ENCODE measurements around the gene CELF4.

Gene CELF4

GRCh38 chr18:37496568-37496967 is 69.0 kb downstream of the CELF4 start:
- Histone ChIP-seq H3K36me3 (ENCODE audit: insufficient read depth, low read length) (no peaks in the 10 kb centered on the region), H3K4me3 (ENCODE audit: low read depth, low read length) (no peak overlapping the region), H3K27me3 (ENCODE audit: insufficient read depth, low read length) (peaks cover 25% of the 10 kb centered on the region), H2AFZ (ENCODE audit: low read length, unreplicated experiment) (no peak overlapping the region), H3K27ac (ENCODE audit: low read depth, low read length) (no peak overlapping the region), H3K4me1 (ENCODE audit: control insufficient read depth, insufficient read depth, low read length, unreplicated experiment) (no peaks in the 10 kb centered on the region), H3K79me2 (ENCODE audit: control insufficient read depth, insufficient read depth, low read length, unreplicated experiment) (no peaks in the 10 kb centered on the region)

GRCh38 chr18:37495354-37495753 is 70.2 kb downstream of the CELF4 start:
- no peak overlapping the region for H3K27ac ChIP-seq (ENCODE audit: low read depth, low read length)
- H3K79me2 ChIP-seq (ENCODE audit: control insufficient read depth, insufficient read depth, low read length, unreplicated experiment) = no peaks in the 10 kb centered on the region
- no peaks in the 10 kb centered on the region for H3K36me3 ChIP-seq (ENCODE audit: insufficient read depth, low read length)
- H3K4me3 ChIP-seq (ENCODE audit: low read depth, low read length) = no peak overlapping the region
- no peak overlapping the region for H2AFZ ChIP-seq (ENCODE audit: low read length, unreplicated experiment)
- no peaks in the 10 kb centered on the region for H3K4me1 ChIP-seq (ENCODE audit: control insufficient read depth, insufficient read depth, low read length, unreplicated experiment)
- peaks cover 21% of the 10 kb centered on the region for H3K27me3 ChIP-seq (ENCODE audit: insufficient read depth, low read length)

GRCh38 chr18:37494406-37494805 is 71.2 kb downstream of the CELF4 start:
- H3K27me3 ChIP-seq (ENCODE audit: insufficient read depth, low read length) = peaks cover 22% of the 10 kb centered on the region
- H3K27ac ChIP-seq (ENCODE audit: low read depth, low read length) = no peak overlapping the region
- no peak overlapping the region for H3K4me3 ChIP-seq (ENCODE audit: low read depth, low read length)
- no peaks in the 10 kb centered on the region for H3K4me1 ChIP-seq (ENCODE audit: control insufficient read depth, insufficient read depth, low read length, unreplicated experiment)
- no peaks in the 10 kb centered on the region for H3K36me3 ChIP-seq (ENCODE audit: insufficient read depth, low read length)
- H2AFZ ChIP-seq (ENCODE audit: low read length, unreplicated experiment) = no peak overlapping the region
- H3K79me2 ChIP-seq (ENCODE audit: control insufficient read depth, insufficient read depth, low read length, unreplicated experiment) = no peaks in the 10 kb centered on the region

DNA sequence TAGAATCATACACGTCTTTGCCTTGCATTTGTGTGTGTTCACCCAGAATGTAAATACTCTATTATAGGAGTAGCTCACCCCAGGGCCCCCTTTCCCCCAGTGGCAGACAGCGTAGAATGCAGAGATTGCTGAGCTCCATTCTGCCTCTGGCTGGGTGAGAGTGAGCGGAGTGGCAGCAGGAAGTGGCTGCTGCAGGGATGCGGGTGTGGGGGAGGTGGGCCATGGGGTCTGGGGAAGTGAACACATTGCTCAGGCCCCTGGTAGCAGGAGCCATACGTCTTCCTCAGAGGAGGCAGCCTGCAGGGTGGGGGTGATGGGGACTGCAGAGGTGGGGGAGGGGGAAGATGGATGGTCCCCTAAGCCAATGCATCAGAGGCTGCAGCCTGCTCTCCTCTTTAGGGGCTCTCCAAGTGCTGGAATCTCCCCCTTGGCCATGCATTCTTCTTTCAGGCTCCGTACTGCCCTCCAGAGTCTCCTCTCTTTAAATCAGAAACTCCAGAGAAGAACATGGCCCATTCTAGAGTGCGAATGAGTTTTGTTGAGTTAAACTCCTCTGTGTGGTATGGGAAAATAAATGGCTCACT is 72.2 kb downstream of the CELF4 start:
- Histone ChIP-seq H3K4me3 (ENCODE audit: low read depth, low read length) (no peak overlapping the region), H3K36me3 (ENCODE audit: insufficient read depth, low read length) (no peaks in the 10 kb centered on the region), H3K4me1 (ENCODE audit: control insufficient read depth, insufficient read depth, low read length, unreplicated experiment) (no peaks in the 10 kb centered on the region), H2AFZ (ENCODE audit: low read length, unreplicated experiment) (no peak overlapping the region), H3K79me2 (ENCODE audit: control insufficient read depth, insufficient read depth, low read length, unreplicated experiment) (no peaks in the 10 kb centered on the region), H3K27ac (ENCODE audit: low read depth, low read length) (no peak overlapping the region), H3K27me3 (ENCODE audit: insufficient read depth, low read length) (peaks cover 27% of the 10 kb centered on the region)

GRCh38 chr18:37492952-37493351 is 72.6 kb downstream of the CELF4 start:
- H3K4me1 ChIP-seq (ENCODE audit: control insufficient read depth, insufficient read depth, low read length, unreplicated experiment) = no peaks in the 10 kb centered on the region
- no peak overlapping the region for H3K27ac ChIP-seq (ENCODE audit: low read depth, low read length)
- no peaks in the 10 kb centered on the region for H3K79me2 ChIP-seq (ENCODE audit: control insufficient read depth, insufficient read depth, low read length, unreplicated experiment)
- H3K27me3 ChIP-seq (ENCODE audit: insufficient read depth, low read length) = peaks cover 32% of the 10 kb centered on the region
- H3K4me3 ChIP-seq (ENCODE audit: low read depth, low read length) = no peak overlapping the region
- H2AFZ ChIP-seq (ENCODE audit: low read length, unreplicated experiment) = no peak overlapping the region
- no peaks in the 10 kb centered on the region for H3K36me3 ChIP-seq (ENCODE audit: insufficient read depth, low read length)

- Histone ChIP-seq H3K4me3 (ENCODE audit: low read depth, low read length) (no peak overlapping the region), H3K27ac (ENCODE audit: low read depth, low read length) (no peak overlapping the region), H3K79me2 (ENCODE audit: control insufficient read depth, insufficient read depth, low read length, unreplicated experiment) (no peaks in the 10 kb centered on the region), H3K36me3 (ENCODE audit: insufficient read depth, low read length) (no peaks in the 10 kb centered on the region), H2AFZ (ENCODE audit: low read length, unreplicated experiment) (no peak overlapping the region), H3K27me3 (ENCODE audit: insufficient read depth, low read length) (peaks cover 46% of the 10 kb centered on the region), H3K4me1 (ENCODE audit: control insufficient read depth, insufficient read depth, low read length, unreplicated experiment) (no peaks in the 10 kb centered on the region)
Observed at GRCh38 chr18:37491526-37491925, 74.1 kb downstream of the CELF4 start.

DNA sequence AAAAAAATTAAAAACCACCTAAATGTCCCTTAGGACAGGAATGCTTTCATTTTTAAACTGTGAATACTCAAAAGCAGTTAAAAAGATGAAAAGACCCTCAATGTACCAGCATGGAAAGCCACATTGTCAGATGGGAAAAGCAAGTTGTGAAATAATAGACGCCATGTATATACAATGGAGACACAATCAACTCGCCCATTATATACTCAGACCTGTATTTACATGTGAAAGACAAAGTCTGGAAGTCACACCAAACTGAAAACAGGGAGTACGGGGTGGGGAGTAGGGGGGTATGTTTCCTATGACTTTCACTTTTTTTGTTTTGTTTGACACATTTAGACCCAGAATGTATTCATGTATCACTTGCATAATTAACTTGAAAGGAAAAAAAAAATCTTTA is 75.6 kb downstream of the CELF4 start:
- H3K36me3 ChIP-seq (ENCODE audit: insufficient read depth, low read length) = no peaks in the 10 kb centered on the region
- H3K27ac ChIP-seq (ENCODE audit: low read depth, low read length) = no peak overlapping the region
- no peak overlapping the region for H2AFZ ChIP-seq (ENCODE audit: low read length, unreplicated experiment)
- peaks cover 60% of the 10 kb centered on the region for H3K27me3 ChIP-seq (ENCODE audit: insufficient read depth, low read length)
- H3K79me2 ChIP-seq (ENCODE audit: control insufficient read depth, insufficient read depth, low read length, unreplicated experiment) = no peaks in the 10 kb centered on the region
- H3K4me3 ChIP-seq (ENCODE audit: low read depth, low read length) = no peak overlapping the region
- H3K4me1 ChIP-seq (ENCODE audit: control insufficient read depth, insufficient read depth, low read length, unreplicated experiment) = no peaks in the 10 kb centered on the region

DNA sequence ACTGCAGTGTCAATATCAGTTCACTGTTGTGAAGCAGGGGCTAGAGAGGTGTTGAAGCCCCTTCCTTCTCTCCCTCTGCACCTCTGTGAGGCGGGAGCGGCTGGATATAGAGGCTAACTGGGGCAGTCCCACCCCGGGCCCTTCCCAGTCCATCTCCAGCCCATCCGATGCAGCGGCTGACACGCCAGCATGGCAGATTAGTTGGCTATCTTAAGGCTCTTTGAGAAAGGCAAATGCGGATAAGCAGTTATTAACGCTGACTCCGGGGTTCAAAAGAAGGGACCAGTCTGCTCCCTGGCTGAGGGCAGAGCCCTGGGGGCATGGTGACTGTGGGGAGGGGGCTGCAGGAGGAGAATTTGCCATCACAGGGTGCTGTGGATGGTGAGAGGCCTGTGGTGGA is 76.6 kb downstream of the CELF4 start:
- Histone ChIP-seq H2AFZ (ENCODE audit: low read length, unreplicated experiment) (no peak overlapping the region), H3K27me3 (ENCODE audit: insufficient read depth, low read length) (peaks cover 69% of the 10 kb centered on the region), H3K4me3 (ENCODE audit: low read depth, low read length) (no peak overlapping the region), H3K79me2 (ENCODE audit: control insufficient read depth, insufficient read depth, low read length, unreplicated experiment) (no peaks in the 10 kb centered on the region), H3K27ac (ENCODE audit: low read depth, low read length) (no peak overlapping the region), H3K4me1 (ENCODE audit: control insufficient read depth, insufficient read depth, low read length, unreplicated experiment) (no peaks in the 10 kb centered on the region), H3K36me3 (ENCODE audit: insufficient read depth, low read length) (no peaks in the 10 kb centered on the region)

DNA sequence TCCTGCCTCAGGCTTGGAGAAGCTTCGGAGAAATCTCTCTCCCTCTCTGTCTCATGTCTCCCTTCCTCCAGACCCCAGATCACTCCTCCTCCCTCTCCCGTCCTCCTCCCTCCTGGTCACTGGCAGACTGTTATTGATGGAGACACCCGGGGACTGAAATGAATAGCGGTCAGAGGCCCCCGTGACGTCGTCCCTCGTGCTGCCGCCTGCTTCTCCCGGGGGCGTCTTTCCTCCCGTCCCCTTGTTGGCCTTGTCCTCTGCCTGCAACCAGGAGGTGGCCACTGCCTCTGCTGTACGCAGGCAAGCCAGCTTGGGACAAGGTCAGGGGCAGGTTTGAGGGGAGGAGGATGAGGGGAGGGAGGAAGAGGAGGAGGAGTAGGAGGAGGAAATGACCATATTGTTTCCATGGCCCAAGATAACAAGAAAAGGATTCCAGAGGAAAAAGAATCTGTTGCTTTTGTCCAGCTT is 78.2 kb downstream of the CELF4 start:
- no peaks in the 10 kb centered on the region for H3K36me3 ChIP-seq (ENCODE audit: insufficient read depth, low read length)
- no peaks in the 10 kb centered on the region for H3K79me2 ChIP-seq (ENCODE audit: control insufficient read depth, insufficient read depth, low read length, unreplicated experiment)
- no peak overlapping the region for H3K27ac ChIP-seq (ENCODE audit: low read depth, low read length)
- H2AFZ ChIP-seq (ENCODE audit: low read length, unreplicated experiment) = no peak overlapping the region
- peaks cover 84% of the 10 kb centered on the region for H3K27me3 ChIP-seq (ENCODE audit: insufficient read depth, low read length)
- no peaks in the 10 kb centered on the region for H3K4me1 ChIP-seq (ENCODE audit: control insufficient read depth, insufficient read depth, low read length, unreplicated experiment)
- H3K4me3 ChIP-seq (ENCODE audit: low read depth, low read length) = no peak overlapping the region

DNA sequence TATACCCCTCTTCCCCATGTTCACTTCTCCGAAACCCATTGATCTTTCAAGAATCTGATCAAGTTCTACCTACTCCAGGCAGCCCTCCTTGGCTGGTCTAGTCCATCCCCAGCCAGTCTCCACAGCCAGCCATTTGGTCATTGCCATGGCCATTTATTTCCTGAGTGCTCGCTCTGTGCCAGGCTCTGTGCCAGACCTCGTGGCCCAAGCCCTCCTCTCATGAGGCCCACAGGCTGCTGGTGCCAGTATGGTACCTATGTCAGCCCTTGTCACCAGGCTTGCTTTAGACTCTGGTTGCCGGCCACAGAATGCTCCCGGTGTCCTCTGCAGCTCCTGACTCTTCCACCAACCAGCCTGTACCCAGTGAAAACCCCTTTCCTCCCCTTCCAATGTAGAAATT is 78.8 kb downstream of the CELF4 start:
- Histone ChIP-seq H3K27ac (ENCODE audit: low read depth, low read length) (no peak overlapping the region), H3K4me1 (ENCODE audit: control insufficient read depth, insufficient read depth, low read length, unreplicated experiment) (no peaks in the 10 kb centered on the region)

GRCh38 chr18:37484983-37485834 is 80.4 kb downstream of the CELF4 start:
- Histone ChIP-seq H3K79me2 (ENCODE audit: control insufficient read depth, insufficient read depth, low read length, unreplicated experiment) (no peaks in the 10 kb centered on the region), H3K27me3 (ENCODE audit: insufficient read depth, low read length) (peaks cover 81% of the 10 kb centered on the region), H3K4me1 (ENCODE audit: control insufficient read depth, insufficient read depth, low read length, unreplicated experiment) (no peaks in the 10 kb centered on the region), H3K4me3 (ENCODE audit: low read depth, low read length) (no peak overlapping the region), H3K36me3 (ENCODE audit: insufficient read depth, low read length) (no peaks in the 10 kb centered on the region), H2AFZ (ENCODE audit: low read length, unreplicated experiment) (no peak overlapping the region), H3K27ac (ENCODE audit: low read depth, low read length) (no peak overlapping the region)

More for the DNA sequence above, 78.8 kb downstream of the CELF4 start:
- H2AFZ ChIP-seq (ENCODE audit: low read length, unreplicated experiment) = no peak overlapping the region
- no peaks in the 10 kb centered on the region for H3K36me3 ChIP-seq (ENCODE audit: insufficient read depth, low read length)
- no peak overlapping the region for H3K4me3 ChIP-seq (ENCODE audit: low read depth, low read length)
- no peaks in the 10 kb centered on the region for H3K79me2 ChIP-seq (ENCODE audit: control insufficient read depth, insufficient read depth, low read length, unreplicated experiment)
- H3K27me3 ChIP-seq (ENCODE audit: insufficient read depth, low read length) = peaks cover 82% of the 10 kb centered on the region
